HG02678 (cell line): Measurements from ENCODE around the gene SNX7.

Experiments
- ATAC-seq: cut with Tn5 transposase; IDR thresholded peaks from one replicate; pipeline ENCODE4 v1.9.1; 2021; ENCODE audit warnings: mild to moderate bottlenecking, moderate library complexity; ENCODE audit not compliant: unreplicated experiment

SNX7 gene, protein sequence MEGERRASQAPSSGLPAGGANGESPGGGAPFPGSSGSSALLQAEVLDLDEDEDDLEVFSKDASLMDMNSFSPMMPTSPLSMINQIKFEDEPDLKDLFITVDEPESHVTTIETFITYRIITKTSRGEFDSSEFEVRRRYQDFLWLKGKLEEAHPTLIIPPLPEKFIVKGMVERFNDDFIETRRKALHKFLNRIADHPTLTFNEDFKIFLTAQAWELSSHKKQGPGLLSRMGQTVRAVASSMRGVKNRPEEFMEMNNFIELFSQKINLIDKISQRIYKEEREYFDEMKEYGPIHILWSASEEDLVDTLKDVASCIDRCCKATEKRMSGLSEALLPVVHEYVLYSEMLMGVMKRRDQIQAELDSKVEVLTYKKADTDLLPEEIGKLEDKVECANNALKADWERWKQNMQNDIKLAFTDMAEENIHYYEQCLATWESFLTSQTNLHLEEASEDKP

GRCh38 chr1:98661544-98662355, at the start of gene SNX7:
Gene SNX7, plus strand, starts transcription at chr1:98661721. Its CDS starts 11 bp downstream, at chr1:98661732.
- ATAC-seq: peak; percentile 91

GRCh38 chr1:98637316-98637715, 24.2 kb upstream of the SNX7 start:
- no peak for ATAC-seq

DNA sequence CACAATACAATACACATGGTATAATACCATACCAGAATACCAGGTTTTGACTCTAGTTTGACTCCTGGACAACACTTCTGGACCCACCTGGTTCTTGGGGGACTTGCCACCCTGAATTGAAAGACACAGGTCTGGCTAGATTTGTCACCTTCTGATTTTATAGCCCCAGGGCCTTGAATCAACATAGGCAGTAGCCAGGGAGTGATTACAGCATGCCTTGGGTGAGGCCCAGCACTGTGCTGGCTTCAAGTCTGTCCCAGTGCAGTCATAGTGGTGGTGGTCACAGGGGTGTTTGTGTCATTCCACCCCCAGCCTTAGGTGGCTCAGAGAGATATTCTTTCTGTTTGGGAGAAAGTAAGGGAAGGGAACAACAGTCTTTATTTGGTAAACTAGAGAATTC, 23.3 kb upstream of the SNX7 start:
- no peak for ATAC-seq

- ATAC-seq: no peak
These were observed 17.0 kb upstream of the SNX7 start for GRCh38 chr1:98644510-98644909.

DNA sequence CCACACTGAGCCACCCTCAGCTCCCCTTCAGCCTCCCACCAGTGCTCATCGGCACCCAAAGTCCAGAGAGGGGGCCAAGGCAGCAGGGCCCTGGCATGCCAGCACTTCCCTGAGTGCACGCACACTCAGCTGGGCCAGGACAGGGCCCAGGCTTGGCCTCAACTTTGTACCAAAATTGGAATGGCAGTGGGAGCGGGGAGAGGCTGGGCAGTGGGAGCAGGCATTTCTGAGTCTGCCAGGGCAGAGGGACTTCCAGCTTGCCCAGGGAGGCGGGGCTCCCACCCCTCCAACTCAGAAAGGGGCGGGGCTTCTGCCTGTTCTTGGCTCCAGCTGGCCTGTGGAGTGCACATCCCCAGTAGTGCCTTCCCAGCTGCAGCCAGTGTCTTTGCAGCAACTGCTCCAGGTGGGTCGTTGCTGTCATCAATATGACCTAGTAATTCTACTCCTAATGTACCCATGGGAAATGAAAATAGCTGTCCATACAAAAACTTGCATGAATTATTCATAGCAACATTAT, 10.3 kb upstream of the SNX7 start:
- ATAC-seq: no peak

DNA sequence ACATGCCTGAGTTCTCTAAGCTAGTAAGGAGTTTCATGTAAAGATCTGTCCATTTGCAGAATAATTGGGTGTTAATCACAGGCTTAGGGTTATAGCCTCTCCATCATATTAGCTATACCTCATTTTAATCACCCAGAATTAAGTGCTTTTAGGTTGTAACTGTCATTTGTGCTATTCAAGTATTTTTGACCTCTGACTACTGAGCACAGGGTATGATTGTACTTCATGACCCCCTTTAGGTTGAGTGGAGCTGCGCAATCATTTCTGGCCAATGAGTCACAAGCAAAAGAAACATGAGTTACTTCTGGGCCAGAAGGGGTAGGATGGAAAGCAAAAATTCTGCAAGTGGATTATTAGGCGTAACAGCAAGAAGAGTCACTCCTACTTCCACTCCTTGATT, 8.4 kb upstream of the SNX7 start:
- no peak for ATAC-seq

DNA sequence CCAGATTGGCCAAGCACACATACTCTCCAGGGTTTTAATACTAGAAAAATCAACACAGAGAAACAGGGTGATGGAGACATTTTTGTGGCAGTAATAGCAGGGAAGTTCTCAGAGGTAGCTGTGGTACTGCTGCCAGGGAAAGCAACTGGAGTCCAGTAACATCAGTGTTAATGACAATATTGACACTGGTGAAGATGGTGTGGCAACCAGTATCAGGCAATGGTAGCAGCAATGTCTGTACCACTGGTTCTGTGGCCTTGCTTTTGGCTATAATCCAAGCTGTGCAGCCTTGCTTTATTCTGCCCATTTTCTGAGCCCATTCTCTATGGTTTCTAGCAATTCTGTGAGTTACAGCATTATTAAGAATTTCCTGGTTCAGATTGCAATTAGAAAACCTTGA, 1.6 kb upstream of the SNX7 start:
- ATAC-seq: no peak

- ATAC-seq: no peak
These were observed 479 bp upstream of the SNX7 start for GRCh38 chr1:98660940-98661543.

GRCh38 chr1:98662356-98662670, 792 bp downstream of the SNX7 start:
- ATAC-seq: no peak

DNA sequence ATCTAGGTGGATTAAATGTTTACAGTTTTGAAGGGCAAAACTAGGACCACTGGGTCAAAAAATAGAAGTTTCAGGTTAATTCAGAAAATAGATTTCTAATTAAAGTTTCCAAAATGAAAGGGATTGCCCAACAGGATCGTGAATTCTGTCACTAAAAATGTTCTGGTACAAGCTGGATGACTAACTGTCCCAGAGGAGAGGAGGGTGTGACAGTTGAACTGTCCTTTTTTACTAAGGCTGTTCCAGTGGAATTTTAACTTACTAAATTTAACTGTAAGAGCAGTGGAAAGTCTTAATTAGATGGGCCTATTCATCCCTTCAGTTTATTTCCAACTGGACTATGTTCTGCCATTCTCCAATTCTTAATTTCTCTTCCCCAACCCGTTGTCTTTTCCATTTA, 7.2 kb downstream of the SNX7 start:
- ATAC-seq: no peak

GRCh38 chr1:98669355-98670296, 8.1 kb downstream of the SNX7 start:
- ATAC-seq: no peak

GRCh38 chr1:98672189-98672588, 10.7 kb downstream of the SNX7 start:
- ATAC-seq: no peak

DNA sequence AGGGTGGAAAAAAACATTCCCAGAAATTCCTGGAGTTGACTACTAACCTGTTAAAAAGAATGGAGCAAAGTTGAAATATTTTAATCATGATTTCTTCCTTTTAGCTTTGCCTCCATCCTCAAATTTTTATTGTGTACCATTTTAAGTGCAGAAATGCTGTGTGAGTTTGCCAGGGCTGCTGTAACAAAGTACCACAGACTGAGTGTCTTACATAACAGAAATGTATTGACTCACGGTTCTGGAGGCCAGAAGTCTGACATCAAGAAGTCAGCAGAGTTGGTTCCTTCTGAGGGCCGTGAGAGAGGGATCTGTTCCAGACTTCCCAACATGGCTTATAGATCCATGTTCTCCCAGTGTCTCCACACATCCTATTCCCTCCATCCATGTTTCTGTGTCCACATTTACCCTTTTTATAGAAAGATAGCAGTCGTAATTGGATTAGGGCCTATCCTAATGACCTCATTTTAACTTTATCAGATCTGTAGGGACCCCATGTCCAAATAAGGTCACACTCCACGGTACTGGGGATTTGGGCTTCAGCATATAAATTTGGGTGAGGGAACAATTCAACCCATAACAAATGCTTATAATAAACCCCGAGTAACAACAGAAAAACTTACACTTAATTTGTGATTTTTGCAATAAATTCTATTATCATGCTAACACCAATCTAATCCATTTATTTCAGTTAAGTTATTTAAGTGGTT, 12.7 kb downstream of the SNX7 start:
- ATAC-seq: no peak

DNA sequence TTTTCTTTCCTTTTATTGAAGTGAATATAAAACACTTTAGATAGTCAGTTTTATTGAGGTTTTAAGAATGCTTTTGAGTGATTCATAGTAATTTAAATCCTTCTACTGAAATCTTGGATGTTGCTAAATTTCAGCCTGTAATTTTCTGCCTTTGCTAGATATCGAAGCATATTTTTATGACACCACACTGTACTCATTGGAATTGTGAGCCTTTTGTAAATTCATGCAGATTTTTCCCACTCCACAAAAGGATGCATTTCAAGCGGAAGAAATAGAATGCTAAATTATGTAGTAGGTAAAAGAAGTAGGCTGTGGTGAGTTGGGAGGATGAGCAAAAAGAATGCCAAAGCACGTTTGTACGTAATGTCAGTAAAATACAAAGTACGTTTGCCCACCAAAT, 13.8 kb downstream of the SNX7 start:
- no peak for ATAC-seq

GRCh38 chr1:98677288-98677687, 15.8 kb downstream of the SNX7 start:
- no peak for ATAC-seq

GRCh38 chr1:98681812-98682211, 20.3 kb downstream of the SNX7 start:
- no peak for ATAC-seq

- peak; percentile 72 for ATAC-seq
These were observed 26.7 kb downstream of the SNX7 start for GRCh38 chr1:98688110-98688739.

DNA sequence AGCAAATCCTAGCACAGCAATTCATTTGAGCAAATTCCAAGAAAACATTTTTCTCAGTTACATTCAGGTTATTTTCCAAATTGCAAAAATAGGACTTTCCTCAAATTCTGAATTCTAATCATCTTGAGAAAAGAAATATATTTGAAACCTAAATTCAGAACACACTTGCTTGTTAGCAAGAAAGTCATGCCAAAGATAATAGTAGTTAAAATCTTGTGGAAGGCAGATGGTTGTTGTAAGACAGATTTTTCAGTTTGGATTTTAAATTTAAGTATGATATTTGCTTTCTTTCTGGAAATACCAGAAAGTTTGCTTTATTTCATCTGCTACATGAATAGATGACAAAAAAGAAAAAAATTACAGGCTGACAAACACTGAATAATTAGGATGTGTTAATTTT, 29.1 kb downstream of the SNX7 start:
- ATAC-seq: no peak

- ATAC-seq: no peak
These were observed 31.0 kb downstream of the SNX7 start for GRCh38 chr1:98692482-98692881.
